Measurements from ENCODE around the gene PIK3R1.

The PIK3R1 gene

GRCh38 chr5:68268101-68268851 lies 52.7 kb downstream of the PIK3R1 start:
- H3K27ac ChIP-seq, result no peak overlapping the region
- TF ChIP-seq CTCF (conservative IDR thresholded peaks at IDR 0.05), result no peak

GRCh38 chr5:68268852-68269130 lies 53.2 kb downstream of the PIK3R1 start:
- H3K27ac ChIP-seq, result no peak overlapping the region
- TF ChIP-seq CTCF (conservative IDR thresholded peaks at IDR 0.05), result no peak

- TF ChIP-seq CTCF (conservative IDR thresholded peaks at IDR 0.05), result no peak
- H3K27ac ChIP-seq, result no peak overlapping the region
These were observed 54.3 kb downstream of the PIK3R1 start for GRCh38 chr5:68269820-68270219.

- H3K27ac ChIP-seq, result no peak overlapping the region
- no peak for TF ChIP-seq CTCF (conservative IDR thresholded peaks at IDR 0.05)
These were observed 54.9 kb downstream of the PIK3R1 start for GRCh38 chr5:68270399-68270975.

GRCh38 chr5:68271124-68271523 lies 55.6 kb downstream of the PIK3R1 start:
- TF ChIP-seq CTCF (conservative IDR thresholded peaks at IDR 0.05), result no peak
- H3K27ac ChIP-seq, result no peak overlapping the region

GRCh38 chr5:68272289-68272688 lies 56.7 kb downstream of the PIK3R1 start:
- no peak overlapping the region for H3K27ac ChIP-seq
- TF ChIP-seq CTCF (conservative IDR thresholded peaks at IDR 0.05), result peak; percentile 70

- no peak overlapping the region for H3K27ac ChIP-seq
- TF ChIP-seq CTCF (conservative IDR thresholded peaks at IDR 0.05), result no peak
These were observed 58.3 kb downstream of the PIK3R1 start for GRCh38 chr5:68273717-68274409.

All from VCaP (cell line).